Measurements from ENCODE around the gene NEXMIF.
"Not testable (repeated sequence)": the region's sequence is repeated elsewhere in the genome, so short reads cannot be mapped to it uniquely, and the experiment has no call there.

The NEXMIF gene

GRCh38 chrX:74925225-74926088 lies at the start of gene NEXMIF:
Gene NEXMIF, minus strand, starts transcription at chrX:74925452.
- peak in 35 of 51 donors; percentile 0 to 38 (median 12) for DNase-seq

GRCh38 chrX:74961962-74962361 lies 36.7 kb upstream of the NEXMIF start:
- not testable (repeated sequence) for DNase-seq

GRCh38 chrX:74949717-74950116 lies 24.5 kb upstream of the NEXMIF start:
- DNase-seq: no peak

DNA sequence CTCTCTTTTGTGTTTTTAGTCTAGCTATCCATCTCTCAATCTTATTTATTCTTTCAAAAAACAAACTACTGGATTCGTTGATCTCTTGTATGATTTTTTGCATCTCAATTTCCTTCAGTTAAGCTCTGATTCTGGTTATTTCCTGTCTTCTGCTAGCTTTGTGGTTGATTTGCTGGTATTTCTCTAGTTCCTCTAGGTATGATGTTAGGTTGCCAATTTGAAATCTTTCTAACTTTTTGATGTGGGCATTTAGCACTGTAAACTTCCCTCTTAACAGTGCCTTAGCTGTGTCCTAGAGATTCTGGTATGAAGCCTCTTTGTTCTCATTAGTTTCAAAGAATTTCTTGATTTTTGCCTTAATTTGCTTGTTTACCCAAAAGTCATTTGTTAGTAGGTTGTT lies 15.2 kb upstream of the NEXMIF start:
- DNase-seq: no peak

- no peak for DNase-seq
These were observed 6.0 kb upstream of the NEXMIF start for GRCh38 chrX:74931214-74931613.

DNA sequence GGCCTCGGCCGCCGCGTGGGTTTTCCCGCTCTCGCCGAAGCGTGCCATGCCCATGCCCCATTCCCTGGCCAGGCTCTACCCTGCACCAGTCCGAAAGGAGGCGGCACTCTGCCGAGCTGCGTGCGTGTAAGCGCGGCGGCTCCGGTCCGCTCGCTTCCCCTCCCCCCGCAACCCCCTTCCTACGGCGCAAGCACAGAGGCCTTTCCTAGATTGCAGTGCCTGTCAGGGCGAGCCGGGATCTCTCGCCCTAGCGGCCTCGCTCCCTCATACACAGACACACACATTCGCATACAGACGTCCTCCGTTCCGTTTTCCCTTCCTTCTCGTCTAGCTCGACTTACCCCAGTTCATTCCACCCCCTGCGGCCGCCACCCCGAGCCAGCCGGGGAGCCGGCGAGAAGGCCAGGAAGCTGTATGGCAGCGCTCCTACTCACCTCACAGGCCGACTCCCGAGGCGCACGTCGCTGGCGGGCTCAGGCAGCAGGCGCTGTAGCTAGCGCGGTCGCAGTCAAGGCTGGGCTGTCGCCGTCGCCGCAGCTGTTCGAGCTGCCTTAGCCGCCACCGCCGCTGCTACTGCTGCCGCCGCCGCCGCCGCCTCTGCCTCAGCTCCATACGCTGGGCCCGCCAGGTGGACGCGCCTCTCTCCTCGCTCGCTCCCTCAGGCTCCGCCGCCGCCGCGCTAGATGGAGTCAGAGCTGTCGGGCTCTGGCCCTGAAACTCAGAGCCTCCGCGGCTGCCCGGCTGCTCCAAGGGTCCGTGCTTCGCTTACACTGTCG lies 615 bp downstream of the NEXMIF start:
- DNase-seq: peak in 40 of 51 donors; percentile 0 to 67 (median 15)

DNA sequence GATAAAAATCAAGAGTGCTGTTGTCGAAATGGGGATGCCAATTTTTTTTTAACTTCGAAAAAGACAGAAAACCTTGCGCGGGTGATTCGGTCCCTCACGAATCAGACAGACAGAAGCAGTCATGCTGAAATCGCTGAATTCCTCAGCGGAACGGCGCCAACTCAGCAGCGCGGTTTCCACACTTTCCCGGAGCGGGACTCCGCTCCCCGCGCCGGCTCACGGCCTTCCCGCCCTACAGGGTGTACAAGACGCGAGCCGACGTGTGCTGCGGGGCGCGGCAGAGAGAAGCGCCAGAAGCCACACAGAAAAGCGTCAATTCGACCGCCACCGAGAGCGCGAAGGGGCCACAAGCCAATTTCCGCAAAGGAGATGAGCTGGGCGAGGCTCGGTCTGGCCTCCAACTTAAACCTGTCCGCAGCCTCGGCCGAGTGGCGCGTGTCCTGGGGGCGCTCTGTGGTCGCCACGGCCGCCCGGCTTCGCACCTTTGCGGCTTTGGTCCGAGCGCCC lies 1.3 kb downstream of the NEXMIF start:
- DNase-seq: peak in 19 of 51 donors; percentile 0 to 30 (median 9)

GRCh38 chrX:74922922-74923543 lies 2.2 kb downstream of the NEXMIF start:
- DNase-seq: peak in 1 of 51 donors; percentile 9

DNA sequence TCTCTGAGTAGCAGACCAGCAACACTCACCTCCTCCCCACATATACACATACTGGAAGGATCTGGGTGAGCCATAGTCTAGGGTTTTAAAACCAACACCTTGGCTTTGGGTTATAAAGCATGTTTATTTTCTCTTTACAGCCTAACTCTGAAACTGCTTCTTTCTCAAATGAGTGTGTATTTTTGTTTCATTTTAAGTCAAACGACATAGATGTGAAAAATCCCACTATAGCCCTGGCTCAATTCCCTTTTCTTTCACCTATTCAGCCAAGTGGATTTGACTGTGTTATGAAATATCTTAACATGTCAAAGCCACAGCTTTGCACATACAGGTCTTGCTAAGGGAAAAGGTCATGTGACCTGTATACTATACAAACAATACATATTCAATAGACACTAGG lies 13.8 kb downstream of the NEXMIF start:
- no peak for DNase-seq

- no peak for DNase-seq
These were observed 18.8 kb downstream of the NEXMIF start for GRCh38 chrX:74906417-74906816.

DNA sequence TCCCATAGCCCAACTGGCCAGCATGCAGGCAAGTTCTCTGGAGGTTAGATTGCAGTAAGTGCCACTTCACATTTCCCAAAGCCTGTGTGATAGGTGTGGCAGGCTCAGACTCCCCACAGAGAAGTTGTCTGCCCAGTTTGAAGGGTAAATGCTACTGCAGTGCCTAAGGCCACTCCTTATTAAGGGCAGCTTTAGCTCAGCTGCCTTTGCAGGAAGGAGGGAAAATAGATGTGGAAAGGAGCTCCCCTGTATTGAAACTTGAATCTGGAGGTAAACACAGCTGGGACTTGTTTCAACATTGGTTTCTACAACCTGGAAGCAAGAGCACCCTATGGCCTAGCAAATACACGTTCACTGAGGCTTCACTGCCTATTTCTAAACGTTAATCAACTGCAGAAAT lies 22.4 kb downstream of the NEXMIF start:
- DNase-seq: no peak

- DNase-seq: no peak
These were observed 32.7 kb downstream of the NEXMIF start for GRCh38 chrX:74892561-74892960.

GRCh38 chrX:74890676-74891430 lies 34.4 kb downstream of the NEXMIF start:
- DNase-seq: no peak

GRCh38 chrX:74882383-74882782 lies 42.9 kb downstream of the NEXMIF start:
- DNase-seq: not testable (repeated sequence)

GRCh38 chrX:74865725-74866124 lies 59.5 kb downstream of the NEXMIF start:
- DNase-seq: no peak

GRCh38 chrX:74853255-74853654 lies 72.0 kb downstream of the NEXMIF start:
- DNase-seq: no peak

GRCh38 chrX:74835566-74835965 lies 89.7 kb downstream of the NEXMIF start:
- no peak for DNase-seq

- DNase-seq: not testable (repeated sequence)
These were observed 105.5 kb downstream of the NEXMIF start for GRCh38 chrX:74819797-74820196.

- DNase-seq: no peak
These were observed 110.6 kb downstream of the NEXMIF start for GRCh38 chrX:74814681-74815080.

DNA sequence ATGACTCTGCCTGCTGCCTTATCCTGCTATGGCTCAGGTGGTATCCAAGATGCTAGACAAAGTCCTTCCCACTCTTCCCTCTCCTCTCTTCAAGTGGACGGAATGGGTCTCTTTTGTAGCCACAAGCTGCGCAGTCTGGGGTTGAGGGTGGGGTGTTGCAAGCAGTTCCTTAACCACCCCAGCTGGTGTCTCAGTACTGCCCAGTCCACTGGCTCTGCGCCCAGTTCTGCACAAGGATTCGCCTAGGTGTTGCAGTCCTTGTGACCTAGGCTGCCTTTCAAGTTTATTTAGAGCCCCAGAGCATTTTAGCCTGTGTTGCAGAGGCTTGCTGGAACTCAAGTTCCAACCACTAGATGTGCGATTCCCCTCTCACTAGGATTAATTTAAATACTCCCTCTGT lies 120.7 kb downstream of the NEXMIF start:
- DNase-seq: no peak

DNA sequence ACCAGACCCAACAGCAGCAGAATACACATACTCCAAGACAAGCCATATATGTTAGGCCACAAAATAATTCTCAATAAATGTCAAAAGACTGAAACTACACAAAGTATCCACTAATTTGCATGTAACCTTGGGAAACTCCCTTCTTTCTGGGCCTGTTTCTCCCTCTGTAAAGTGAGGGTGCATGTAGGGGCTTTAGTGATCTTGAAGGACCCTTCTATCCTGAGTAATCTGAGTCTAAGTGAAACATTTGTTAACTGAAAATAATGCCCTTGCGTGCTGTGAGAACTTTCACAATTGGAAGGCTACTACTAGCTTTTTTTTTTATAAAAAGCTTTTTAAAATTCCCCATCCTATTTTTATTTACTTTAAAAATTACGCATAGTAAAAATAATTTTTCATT lies 125.2 kb downstream of the NEXMIF start:
- DNase-seq: no peak

Measured in hypothalamus (tissue), 51 donors.